ENCODE results near the gene SHANK2.

The SHANK2 gene

GRCh38 chr11:71252269-71252769 is at the start of gene SHANK2:
TSS of gene SHANK2 (minus strand) at chr11:71252577. CDS start at chr11:71147326, 105,251 bp downstream.
- DNase-seq (ENCODE audit: low read depth in 2 of 2) = no peak

GRCh38 chr11:71301858-71302533 is 49.6 kb upstream of the SHANK2 start:
- DNase-seq (ENCODE audit: low read depth in 2 of 2) = no peak

- DNase-seq (ENCODE audit: low read depth in 2 of 2) = no peak
These were observed 48.9 kb upstream of the SHANK2 start for GRCh38 chr11:71301046-71301857.

DNA sequence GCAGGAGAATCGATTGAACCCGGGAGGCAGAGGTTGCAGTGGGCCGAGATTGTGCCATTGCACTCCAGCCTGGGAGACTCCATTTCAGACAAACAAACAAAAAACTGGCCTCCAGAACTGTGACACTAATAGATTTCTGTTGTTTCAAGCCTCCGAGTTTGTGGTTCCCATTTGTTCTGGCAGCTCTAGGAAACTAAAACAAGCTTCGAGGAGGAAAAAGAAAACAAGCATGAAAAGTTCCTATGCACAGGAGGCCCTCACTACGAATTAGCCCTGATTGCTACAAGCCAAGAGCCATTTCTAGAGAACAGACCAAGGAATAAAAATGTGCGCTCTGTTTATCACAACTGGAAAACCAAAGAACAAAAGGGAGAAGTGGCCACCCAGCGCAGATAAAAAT is 47.8 kb upstream of the SHANK2 start:
- no peak for DNase-seq (ENCODE audit: low read depth in 2 of 2)

GRCh38 chr11:71298761-71299181 is 46.4 kb upstream of the SHANK2 start:
- DNase-seq (ENCODE audit: low read depth in 2 of 2) = no peak

DNA sequence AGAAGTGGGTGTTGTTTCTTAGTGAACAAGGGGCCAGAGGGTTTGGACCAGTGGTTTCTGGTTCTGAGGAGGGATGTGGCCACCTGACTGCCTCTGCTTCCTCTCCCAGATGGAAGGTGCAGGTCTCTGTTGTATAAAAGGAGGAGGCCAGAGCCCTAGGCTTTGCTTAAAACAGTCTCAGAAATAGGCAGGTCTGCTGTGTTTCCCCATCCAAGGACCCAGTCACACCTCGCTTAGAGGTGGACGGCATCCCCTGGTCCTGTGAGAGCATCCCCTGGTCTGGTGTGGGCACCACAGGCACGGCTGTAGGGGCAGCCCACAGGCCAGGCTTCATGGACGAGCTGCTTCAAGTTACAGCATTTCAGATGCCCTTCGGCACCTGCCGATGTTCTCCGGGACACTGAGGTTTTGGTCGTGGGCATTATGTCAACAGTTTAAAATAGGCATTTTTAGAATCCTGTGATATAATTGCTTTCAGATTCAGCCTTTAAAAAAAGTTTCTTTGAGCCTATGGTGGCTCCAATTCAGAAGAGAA is 45.7 kb upstream of the SHANK2 start:
- no peak for DNase-seq (ENCODE audit: low read depth in 2 of 2)

GRCh38 chr11:71294846-71295600 is 42.6 kb upstream of the SHANK2 start:
- DNase-seq (ENCODE audit: low read depth in 2 of 2) = no peak

DNA sequence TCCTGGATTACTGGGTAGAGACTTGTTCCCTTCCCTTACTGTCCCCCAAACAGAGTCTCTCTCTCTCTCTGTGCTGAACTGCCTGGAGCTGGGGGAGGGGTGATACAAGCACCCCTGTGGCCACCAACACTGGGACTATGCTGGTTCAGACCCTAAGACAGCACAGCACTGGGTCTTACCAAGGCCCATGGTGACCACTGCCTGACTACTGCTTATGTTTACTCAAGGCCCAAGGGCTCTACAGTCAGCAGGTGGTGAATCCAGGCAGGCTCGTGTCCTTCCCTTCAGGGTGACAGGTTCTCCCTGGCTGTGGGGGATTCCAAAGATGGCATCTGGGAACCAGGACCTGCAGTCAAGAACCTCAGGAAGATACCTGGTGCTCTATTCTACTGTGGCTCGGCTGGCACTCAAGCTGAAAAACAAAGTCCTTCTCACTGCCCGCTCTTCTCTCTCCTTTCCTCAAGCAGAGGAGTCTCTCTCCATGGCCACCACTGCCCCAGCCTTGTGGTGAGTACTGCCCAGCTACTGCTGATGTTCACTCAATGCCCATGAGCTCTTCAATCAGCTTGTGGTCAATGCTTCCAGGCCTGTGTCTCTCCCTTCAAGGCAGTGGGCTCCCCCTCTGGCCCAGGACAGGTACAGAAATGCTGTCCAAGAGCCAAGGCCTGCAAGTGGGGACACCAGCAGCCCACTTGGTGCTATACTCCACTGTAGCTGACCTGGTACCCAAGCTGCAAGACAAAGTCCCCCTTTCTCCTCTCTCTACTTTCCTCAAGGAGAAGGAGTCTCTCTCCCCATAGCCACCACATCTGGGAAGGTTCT is 41.8 kb upstream of the SHANK2 start:
- DNase-seq (ENCODE audit: low read depth in 2 of 2) = no peak

DNA sequence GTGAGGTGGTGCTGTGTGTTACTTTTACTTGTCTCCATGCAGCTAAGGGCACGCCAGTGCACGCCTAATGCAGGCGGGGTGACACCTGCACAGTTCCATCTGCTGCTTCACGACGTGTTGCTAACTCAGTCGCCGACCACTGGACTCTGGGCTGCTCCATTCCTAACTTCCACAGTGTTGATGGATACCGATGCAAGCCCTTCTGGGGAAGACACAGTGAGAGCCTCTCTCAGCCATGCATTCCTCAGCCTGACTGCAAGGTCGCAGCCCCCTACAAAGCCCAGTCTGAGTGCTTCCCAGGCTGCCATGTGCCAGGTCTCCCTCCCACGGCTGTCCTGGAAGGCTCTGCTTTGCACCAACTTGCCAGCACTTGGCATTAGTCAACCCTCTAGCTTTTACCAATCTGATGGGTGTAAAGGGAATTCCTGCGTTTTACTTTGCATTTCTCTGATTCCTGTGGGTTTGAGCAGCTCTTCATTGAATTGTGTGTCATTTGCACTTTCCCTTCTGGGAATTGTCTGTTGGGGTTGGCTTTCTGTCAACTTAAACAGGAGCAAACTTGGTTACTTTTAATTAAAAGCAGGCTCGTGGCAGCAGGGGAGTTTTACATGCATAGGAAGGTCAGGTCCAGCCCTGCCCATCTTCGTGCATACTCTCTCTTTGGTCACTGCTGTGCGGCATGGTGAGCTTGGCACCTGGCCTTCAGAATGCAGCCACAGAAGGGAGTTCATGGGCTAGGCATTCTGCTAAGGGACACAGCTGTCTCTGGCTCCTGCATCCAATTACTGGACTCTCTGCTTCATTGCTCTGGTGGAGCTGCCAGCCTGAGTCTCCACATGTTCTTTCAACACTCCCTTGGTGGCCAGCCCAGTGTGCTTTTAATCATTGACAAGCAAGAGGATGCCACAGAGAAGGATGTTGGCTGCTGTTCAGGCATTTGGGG is 34.6 kb upstream of the SHANK2 start:
- DNase-seq (ENCODE audit: low read depth in 2 of 2) = no peak

DNA sequence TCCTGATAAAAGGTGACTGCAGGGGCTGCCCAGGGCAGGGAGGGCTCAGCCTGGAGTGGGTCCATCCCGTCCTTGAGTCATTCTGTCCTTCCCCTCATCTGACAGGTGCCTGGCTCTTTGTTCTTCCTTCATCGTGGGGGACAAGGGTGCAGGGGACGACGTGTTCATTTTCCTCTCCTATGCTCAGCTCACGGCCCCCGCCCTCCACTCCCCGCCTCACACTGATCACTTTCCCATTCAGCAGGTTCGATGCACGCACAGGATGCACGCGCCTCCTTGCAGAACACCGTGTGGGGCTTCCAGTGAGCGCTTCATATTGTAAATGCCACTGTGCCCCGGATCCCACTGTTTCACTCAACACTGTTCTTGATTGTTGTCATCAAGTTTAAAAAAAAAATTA is 32.7 kb upstream of the SHANK2 start:
- DNase-seq (ENCODE audit: low read depth in 2 of 2) = no peak

GRCh38 chr11:71284525-71285092 is 32.2 kb upstream of the SHANK2 start:
- no peak for DNase-seq (ENCODE audit: low read depth in 2 of 2)

DNA sequence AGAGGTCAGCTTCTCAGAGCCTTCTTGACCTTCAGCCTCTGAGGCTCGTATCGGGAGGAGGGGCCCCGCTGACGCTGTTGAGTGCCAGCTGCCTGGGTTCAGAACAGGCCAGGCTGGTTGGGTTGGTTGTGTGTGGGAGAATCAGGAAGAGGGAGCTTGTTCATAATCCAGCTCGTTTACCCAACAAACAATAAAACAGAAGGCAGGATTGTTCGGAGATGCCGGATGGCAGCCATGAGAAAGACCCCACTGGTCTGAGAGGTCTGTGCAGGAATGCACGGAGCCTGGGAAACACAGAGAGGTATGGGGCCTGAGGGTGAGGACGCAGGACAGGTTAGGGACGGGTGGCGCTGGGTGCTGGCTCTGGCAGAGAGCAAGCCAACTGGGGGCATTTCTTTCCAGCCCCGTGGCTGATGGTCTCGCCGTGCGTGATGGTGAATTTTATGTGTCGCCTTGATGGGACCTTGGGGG is 31.6 kb upstream of the SHANK2 start:
- no peak for DNase-seq (ENCODE audit: low read depth in 2 of 2)

DNA sequence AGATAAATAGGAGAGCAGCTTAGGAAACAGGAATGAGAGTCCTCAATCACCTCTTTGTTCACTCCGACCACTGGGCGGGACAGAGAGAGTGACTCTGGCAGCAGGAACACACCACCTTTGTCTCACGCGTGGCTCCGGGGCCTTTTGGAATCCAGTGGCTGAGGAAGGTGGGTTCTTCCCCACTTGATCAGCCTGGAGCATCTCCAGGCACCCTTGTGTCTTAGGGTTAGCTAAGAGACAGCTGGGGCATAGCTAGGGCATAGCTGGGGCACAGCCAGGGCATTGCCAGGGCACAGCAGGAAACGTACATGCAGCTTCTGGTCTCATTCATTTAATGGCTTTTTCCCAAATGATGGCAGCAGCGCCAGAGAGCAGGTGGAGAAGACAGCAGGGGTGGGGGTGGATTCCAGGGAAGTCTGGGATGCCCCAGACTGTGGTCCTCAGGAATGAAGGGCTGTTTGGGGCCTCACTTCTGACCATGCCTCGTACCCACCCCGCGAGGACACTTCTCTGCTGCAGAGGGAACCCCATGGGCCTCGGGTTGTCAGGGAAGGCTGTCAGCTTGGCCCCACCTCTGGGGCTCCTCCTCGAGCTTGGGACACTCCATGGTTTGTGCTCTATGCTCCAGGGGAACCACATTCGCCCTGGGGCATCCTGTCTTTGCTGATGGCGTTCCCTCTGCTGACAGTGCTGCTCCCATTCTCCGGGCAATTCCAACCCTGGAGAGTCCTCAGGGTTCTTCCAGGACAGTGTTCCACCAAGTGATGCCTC is 30.4 kb upstream of the SHANK2 start:
- no peak for DNase-seq (ENCODE audit: low read depth in 2 of 2)

GRCh38 chr11:71281831-71282230 is 29.5 kb upstream of the SHANK2 start:
- no peak for DNase-seq (ENCODE audit: low read depth in 2 of 2)

GRCh38 chr11:71281204-71281603 is 28.8 kb upstream of the SHANK2 start:
- no peak for DNase-seq (ENCODE audit: low read depth in 2 of 2)

- no peak for DNase-seq (ENCODE audit: low read depth in 2 of 2)
These were observed 27.7 kb upstream of the SHANK2 start for GRCh38 chr11:71279916-71280645.

DNA sequence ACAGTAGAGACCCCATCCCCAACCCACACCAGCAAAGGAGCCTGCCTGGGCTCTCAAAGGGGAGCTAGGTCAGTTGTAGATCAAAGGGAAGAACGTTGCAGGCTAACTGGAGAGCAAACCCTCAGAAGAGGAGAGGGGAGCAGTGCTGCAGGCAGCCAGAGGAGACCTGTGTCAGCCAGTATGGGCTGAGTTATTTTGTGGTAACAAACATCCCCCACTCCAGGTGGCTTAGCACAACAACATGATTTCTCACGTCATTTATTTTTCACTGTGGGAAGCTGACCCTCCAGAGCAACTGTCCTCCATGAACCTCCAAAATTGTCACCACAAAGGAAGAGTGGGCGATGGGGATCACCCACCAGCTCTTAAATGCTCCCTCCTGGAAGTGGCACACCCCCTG is 19.8 kb upstream of the SHANK2 start:
- no peak for DNase-seq (ENCODE audit: low read depth in 2 of 2)
